IPS-NIHi7 (cell line): ENCODE measurements around the gene CTSH.
A peak's percentile ranks its signal among the peaks of the same experiment; 100 is the strongest.
"Not testable (repeated sequence)": the region's sequence is repeated elsewhere in the genome, so short reads cannot be mapped to it uniquely, and the experiment has no call there.

Experiments used
- DNase-seq: peaks from one replicate; pipeline ENCODE4 v3.0.0; 2012; ENCODE audit warnings: mixed read lengths; ENCODE audit errors: extremely low spot score

Gene CTSH

DNA sequence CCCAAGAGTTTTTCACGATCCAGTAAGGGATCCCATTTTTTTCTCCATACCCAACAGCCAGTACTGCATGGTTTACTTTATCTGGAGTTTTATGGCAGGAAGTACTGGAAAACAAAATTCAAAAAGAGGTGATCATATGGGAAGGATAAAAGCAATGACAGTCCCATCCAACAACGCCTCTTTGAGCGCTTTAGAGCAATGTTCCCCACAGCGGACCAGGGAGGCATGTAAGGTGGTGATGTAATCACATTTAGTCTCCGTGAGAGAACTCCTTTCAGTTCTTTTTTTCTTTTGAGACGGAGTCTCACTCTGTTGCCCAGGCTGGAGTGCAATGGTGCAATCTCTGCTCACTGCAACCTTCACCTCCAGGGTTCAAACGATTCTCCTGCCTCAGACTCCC, 21.8 kb downstream of the CTSH start:
- no peak for DNase-seq

DNA sequence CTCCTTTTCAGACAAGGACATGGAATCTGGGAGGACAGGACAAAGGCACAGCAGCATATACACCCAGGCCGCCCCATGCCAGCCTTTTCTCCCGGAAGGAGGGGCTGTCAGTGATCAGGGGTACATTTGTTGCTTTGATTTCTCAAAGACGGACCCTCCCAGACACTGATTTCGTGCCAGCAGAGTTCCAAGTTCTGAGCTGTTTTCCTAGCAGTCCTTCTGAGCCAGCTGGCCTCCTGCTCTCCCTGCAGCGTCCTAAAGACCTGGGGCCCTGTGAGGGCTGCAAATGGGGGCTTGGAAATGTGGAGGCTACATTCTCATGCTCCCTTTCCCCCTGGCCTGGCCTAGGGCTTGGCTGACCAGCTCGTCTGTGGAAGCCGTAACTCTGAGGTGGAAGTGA, 22.3 kb downstream of the CTSH start:
- DNase-seq = no peak

DNA sequence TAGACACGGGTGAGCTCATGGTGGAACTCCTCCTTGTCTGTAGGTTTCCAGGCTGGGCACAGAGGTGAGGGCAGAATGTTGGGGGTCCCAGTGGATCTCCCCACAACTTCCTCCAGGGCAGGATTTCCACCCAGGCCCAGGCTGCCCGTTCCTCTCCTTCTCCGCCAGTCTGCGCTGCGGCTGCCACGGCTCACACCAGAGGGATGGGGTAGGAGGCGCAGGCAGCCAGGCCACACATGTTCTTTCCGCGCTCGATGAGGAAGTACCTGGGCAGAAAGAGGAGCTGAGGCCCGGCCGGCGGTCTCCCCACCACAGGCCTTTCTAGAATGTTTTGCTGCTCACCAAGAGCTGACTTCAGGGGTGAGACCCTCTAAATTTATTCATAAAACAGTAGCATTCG, 22.9 kb downstream of the CTSH start:
- no peak for DNase-seq

DNA sequence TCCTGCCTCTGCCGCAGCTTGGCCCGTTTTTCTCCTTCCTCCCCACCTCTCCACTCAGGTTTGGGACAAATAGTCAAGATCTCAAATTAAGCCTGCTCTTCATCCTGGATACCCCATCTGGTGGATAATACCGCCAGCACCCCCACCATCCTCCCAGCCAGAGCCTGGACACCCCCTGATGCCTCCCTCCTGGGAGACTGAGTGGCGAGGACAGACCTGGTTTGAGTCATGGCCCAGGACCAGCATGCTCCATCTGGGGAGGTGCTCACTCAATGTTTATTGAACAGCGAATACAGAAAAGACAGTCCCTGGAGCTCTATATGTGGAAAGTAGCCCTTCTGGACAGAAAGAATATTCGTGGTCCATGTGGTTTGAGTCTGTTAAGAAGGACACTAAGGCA, 23.3 kb downstream of the CTSH start:
- no peak for DNase-seq

GRCh38 chr15:78917888-78918287, 27.0 kb downstream of the CTSH start:
- DNase-seq = no peak

GRCh38 chr15:78916088-78916487, 28.8 kb downstream of the CTSH start:
- DNase-seq = no peak

DNA sequence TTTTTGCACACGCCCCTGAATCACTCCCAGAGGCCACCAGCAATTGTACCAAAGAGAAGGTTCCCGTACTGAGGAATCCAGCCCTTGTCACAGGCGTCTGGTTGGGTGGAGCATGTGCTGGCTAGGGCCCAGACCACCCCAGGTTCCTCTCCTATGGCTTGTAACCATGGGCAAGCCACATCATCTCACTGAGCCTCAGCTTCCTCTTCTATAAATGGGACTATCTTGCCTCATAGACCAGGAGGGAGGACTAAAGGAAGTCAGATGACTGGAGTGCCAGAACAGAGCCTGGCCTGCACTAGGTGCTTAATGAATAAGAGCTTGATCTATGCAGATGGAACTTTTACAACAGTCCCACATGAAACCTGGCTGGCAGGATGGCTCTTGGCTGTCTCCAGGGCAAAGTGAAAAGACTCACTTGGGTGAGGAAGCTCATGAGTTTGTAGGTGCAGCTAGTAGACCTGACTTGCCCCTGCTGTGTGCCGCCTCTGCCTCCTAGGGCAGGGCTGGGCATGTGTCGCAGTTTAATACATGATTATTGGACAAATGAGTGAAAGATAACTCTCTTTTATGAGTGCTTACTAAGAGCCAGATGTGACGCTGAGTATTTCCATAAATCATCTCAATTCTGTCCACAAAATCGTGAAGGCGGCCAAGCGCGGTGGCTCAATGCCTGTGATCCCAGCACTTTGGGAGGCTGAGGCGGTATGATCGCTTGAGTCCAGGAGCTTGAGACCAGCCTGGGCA, 29.3 kb downstream of the CTSH start:
- DNase-seq = no peak

DNA sequence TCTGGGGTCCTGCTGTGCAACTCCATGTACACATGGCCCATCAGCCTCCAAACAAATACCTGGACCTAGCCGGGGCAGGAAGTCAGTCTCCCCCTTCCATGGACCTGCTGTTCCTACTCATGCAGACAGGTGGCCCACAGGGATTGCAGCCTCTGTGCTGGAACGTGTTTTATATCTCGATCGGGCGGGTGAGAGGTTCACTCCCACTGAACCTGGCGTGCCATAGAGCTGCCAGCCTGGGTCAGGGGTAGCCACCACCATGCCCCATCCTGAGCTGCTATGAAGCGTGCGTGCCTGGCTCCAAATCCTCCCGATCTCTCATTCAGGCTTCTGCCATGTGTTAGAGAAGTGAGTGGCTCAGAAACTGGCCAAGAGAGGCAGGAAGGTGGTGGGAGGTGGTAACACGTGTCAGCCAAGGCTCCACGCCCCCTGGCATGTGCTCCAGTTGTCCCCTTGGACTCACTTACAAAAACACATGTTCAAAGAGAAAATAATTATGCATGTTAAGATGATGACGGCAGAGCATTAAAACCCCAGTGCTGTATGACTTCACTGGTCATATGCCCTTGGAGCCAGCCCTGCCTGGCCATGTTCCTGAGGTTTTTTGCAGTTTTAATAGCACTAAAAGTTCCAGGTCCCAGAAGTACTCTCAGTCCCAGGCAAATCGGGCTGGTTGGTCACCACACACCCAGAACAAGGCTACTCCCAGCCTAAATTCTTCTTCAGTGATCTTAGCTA, 30.6 kb downstream of the CTSH start:
- DNase-seq = peak; percentile 63

DNA sequence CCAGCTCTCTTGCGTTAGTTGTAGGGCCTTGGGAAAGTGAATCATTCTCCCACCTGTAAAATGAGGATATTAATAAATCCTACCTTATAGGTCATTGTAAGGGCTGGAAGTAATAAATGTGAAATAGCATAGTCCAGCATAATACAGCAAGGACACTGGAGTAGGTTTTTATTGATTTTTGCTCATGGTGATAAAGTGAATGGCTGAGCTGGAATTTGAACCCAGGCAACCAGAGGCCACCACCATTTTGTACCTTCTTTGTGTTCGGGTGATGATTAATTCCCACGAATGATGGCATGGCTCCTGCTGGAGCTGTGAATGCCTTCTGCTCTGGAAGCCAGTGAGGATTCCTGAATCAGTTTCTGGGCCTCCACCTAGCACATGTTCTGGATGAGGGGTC, 31.8 kb downstream of the CTSH start:
- DNase-seq = no peak

GRCh38 chr15:78912316-78912715, 32.5 kb downstream of the CTSH start:
- DNase-seq = no peak

GRCh38 chr15:78910271-78910670, 34.6 kb downstream of the CTSH start:
- no peak for DNase-seq

DNA sequence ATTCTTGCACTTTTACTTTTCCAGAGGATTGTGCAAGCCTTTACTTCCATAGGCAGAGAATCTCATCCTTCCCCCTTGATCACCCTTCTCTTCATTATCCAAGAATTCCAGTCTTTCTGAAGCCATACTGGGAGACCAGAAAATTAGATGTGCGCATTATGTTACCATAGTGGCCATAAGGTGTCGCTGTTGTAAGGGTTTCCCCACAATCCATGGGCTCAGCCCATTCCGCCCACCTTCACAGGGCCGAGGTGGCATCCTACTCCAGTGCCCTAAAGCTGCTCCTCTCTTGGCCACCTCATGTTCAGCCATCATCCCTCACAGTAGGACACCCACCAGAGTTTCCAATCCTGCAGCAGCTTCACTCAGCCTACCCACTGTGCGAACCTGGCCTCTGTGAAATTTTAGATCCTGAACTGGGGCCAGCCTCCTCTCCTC, 35.0 kb downstream of the CTSH start:
- peak; percentile 77 for DNase-seq

GRCh38 chr15:78909160-78909695, 35.6 kb downstream of the CTSH start:
- no peak for DNase-seq

DNA sequence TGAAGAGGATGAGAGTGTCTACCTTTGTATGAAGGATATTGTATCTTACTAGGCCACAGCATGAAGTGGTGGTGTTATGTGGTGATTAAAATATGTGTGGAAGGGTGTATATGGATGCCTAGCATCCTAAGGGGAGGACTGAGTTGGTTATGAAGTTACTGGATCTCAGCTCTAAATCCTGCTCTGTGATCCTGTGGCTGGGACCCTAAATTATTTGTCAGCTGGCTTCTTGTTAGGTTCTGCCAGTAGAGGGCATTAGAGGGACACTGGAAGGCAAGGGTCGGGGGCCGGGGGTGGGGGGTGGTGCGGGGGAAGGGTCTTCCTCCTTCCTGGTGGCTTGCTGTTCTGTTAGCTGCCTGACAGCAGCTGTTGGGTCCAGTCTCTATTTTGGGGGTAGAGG, 37.3 kb downstream of the CTSH start:
- DNase-seq = peak; percentile 83

DNA sequence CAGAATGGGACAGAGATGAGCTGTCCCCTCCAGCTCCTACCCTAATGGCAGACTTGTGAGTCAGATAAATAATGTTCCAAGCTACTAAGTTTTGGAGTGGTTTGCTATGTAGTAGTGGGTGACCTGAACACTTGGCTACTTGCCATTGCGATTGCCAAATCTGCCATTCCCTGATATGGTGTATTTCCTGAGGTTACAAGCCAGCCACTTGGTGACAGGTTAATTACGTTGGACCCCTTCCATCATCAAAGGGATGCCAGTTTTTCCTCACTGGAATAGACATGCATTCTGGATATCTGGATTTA, 38.6 kb downstream of the CTSH start:
- no peak for DNase-seq

DNA sequence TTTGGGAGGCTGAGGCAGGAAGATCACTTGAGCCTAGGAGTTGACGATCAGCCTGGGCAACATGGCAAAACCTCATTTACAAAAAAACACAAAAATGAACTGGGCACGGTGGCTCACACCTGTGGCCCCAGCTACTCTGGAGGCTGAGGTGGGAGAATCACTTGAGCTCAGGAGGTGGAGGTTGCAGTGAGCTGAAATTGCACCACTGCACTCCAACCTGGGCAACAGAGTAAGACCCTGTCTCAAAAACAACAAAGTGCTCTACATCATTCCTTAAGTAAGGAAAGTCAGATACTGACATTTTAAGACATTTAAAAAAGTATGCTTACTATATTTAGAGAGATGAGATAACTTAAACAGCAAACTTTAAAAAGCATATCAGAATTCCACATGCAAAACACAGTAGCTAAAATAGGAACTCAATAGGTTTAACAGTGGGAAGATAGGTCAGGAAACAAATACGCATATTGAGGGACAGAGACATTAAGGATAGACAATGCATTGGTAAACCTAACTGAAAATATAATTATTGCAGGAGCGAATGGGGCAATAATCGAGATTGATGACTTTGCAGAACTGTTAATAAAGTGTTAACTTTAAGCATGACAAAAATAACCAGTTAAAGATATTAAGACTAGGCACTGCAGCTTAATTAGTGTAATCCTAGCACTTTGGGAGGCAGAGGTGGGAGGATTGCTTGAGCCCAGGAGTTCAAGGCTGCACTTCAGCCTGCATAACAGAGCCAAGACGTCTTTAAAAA, 40.1 kb downstream of the CTSH start:
- no peak for DNase-seq

DNA sequence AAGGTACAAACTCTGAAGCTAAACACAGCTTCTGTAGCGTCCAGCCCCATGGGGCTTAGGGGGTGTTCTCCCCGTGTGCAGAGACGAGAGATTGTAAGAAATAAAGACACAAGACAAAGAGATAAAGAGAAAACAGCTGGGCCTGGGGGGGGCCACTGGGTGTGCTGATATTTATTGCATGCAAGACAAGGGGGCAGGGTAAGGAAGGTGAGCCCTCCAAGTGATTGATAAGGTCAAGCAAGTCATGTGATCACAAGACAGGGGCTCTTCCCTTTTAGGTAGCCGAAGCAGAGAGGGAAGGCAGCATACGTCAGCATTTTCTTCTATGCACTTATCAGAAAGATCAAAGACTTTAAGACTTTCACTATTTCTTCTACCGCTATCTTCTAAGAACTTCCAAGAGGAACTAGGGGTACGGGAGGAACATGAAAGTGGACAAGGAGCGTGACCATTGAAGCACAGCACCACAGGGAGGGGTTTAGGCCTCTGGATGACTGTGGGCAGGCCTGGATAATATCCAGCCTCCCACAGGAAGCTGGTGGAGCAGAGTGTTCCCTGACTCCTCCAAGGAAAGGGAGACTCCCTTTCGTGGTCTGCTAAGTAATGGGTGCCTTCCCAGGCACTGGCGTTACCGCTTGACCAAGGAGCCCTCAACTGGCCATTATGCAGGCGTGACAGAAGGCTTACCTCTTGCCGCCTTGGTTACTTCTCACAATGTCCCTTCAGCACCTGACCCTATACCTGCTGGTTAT, 42.4 kb downstream of the CTSH start:
- not testable (repeated sequence) for DNase-seq

DNA sequence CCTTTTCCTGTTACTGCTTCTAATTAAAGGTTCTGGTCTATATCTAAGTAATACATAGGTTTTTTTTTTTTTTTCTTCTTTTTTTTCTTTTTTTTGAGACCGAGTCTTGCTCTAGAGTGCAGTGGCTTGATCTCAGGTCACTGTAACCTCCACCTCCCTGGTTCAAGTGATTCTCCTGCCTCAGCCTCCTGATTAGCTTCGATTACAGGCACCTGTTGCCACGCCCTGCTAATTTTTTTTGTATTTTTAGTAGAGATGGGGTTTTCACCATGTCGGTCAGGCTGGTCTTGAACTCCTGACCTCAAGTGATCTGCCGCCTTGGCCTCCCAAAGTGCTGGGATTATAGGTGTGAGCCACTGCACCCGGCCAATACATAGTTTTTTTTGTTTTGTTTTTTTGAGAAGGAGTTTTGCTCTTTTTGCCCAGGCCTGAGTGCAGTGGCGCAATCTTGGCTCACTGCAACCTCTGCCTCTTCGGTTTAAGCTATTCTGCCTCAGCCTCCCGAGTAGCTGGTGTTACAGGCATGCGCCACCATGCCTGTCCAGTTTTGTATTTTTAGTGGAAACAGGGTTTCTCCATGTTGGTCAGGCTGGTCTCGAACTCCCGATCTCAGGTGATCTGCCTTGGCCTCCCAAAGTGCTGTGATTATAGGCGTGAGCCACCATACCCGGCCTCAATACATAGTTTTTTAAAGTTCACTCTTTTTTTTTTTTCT, 43.9 kb downstream of the CTSH start:
- not testable (repeated sequence) for DNase-seq

DNA sequence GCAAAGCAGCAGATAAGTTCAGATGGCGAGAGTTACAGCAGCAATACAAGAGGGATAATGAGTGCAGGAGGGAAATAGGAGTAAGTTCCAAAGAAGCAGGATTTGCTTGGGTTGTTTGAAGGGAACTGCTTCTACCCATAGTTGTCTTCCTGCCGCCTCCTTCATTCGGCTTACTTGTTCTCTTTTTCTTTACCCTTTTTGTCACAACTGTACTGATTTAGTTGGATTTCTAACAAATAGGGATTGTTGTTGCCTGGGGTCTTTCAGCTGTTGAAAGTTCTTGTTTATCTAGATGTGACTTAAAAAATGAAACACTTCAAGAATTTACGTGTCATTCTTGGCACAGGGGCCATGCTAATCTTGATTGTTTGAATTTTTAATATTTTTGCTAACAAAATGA, 46.3 kb downstream of the CTSH start:
- no peak for DNase-seq

GRCh38 chr15:78895471-78895870, 49.4 kb downstream of the CTSH start:
- no peak for DNase-seq

DNA sequence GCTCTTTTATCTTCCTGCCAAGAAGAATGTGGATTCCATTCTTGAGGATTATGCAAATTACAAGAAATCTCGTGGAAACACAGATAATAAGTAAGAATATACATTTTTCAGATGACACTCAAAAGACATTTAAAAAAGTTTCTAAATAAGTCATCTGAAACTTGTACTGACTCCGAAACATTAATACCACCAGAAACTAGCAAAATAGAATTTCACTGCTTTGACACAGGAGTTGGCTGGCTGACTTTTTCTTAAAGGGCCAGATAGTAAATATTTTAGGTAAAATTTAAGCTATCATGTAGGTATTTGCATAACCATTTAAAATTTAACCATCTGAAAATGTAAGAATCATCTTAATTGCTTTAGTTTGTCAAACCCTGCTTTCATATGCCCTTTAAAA, 51.3 kb downstream of the CTSH start:
- no peak for DNase-seq
